GM06990 (cell line): ENCODE results near the gene KIF5A.

Source experiments
- DNase-seq: peaks from one replicate; pipeline ENCODE4 v3.0.0-alpha.2; 2011; ENCODE audit not compliant: insufficient read length; ENCODE audit errors: extremely low read depth
- H3K27me3 ChIP-seq: replicated peaks from 2 replicates; pipeline ENCODE4 v1.6.0; 2011; ENCODE audit warnings: low read length; ENCODE audit not compliant: control insufficient read depth, insufficient read depth
- H3K36me3 ChIP-seq: 2 replicates; pipeline ENCODE4 v1.5.1; 2011; ENCODE audit warnings: low read length; ENCODE audit not compliant: control insufficient read depth, insufficient read depth
- H3K4me3 ChIP-seq: replicated peaks from 2 replicates; pipeline ENCODE4 v1.5.1; 2011; ENCODE audit warnings: low read depth, mild to moderate bottlenecking, control low read depth, low read length
- CTCF ChIP-seq: IDR thresholded peaks from 2 replicates; pipeline ENCODE4 v1.5.1; 2011; ENCODE audit warnings: low read length, control low read depth, mild to moderate bottlenecking, inconsistent platforms; ENCODE audit not compliant: insufficient read depth, poor library complexity, severe bottlenecking

Gene KIF5A

GRCh38 chr12:57618966-57619433 is 69.2 kb downstream of the KIF5A start:
- no peak for TF ChIP-seq CTCF
- H3K27me3 ChIP-seq = peaks cover 7% of the 10 kb centered on the region
- no peaks in the 10 kb centered on the region for H3K36me3 ChIP-seq
- DNase-seq = no peak
- H3K4me3 ChIP-seq = no peak overlapping the region

GRCh38 chr12:57619434-57620244 is 69.8 kb downstream of the KIF5A start:
- DNase-seq = no peak
- Histone ChIP-seq H3K27me3 (peaks cover 7% of the 10 kb centered on the region), H3K36me3 (no peaks in the 10 kb centered on the region), H3K4me3 (no peak overlapping the region)
- TF ChIP-seq CTCF = no peak

- H3K4me3 ChIP-seq = no peak overlapping the region
- no peak for TF ChIP-seq CTCF
- no peaks in the 10 kb centered on the region for H3K36me3 ChIP-seq
Observed at GRCh38 chr12:57620245-57620935, 70.5 kb downstream of the KIF5A start.

GRCh38 chr12:57620936-57621496 is 71.2 kb downstream of the KIF5A start:
- DNase-seq = no peak
- Histone ChIP-seq H3K36me3 (no peaks in the 10 kb centered on the region), H3K4me3 (0 out of 2 replicates have a peak overlapping the region, but pooled peaks have one; percentile 2), H3K27me3 (peaks cover 7% of the 10 kb centered on the region)
- TF ChIP-seq CTCF = no peak

More at GRCh38 chr12:57620245-57620935, 70.5 kb downstream of the KIF5A start:
- DNase-seq = no peak
- peaks cover 7% of the 10 kb centered on the region for H3K27me3 ChIP-seq

- Histone ChIP-seq H3K27me3 (peaks cover 7% of the 10 kb centered on the region), H3K36me3 (no peaks in the 10 kb centered on the region), H3K4me3 (peak overlapping the region; percentile 2; the same call in 1 of the 2 replicates)
- peak; percentile 39 for DNase-seq
- peak; percentile 94 for TF ChIP-seq CTCF
Observed at GRCh38 chr12:57621497-57622292, 71.9 kb downstream of the KIF5A start.
